ENCODE measurements around the gene SNTA1. TPM values are rescaled to one million over a fixed set of nuclear protein-coding genes. Genes with fewer than 3 reads are reported as not detected.
A peak's percentile ranks its signal among the peaks of the same experiment; 100 is the strongest.
"Not testable (repeated sequence)": the region's sequence is repeated elsewhere in the genome, so short reads cannot be mapped to it uniquely, and the experiment has no call there.

SNTA1 gene
- total and polyA plus RNA-seq, 10 donors = 2.4 to 8.7 (median 4.4) TPM

GRCh38 chr20:33399924-33400323 lies 43.6 kb downstream of the SNTA1 start:
- H3K9me3 ChIP-seq = no peaks in the 10 kb centered on the region
- H3K27me3 ChIP-seq (replicated peaks in 1 of 7) = no peaks in the 10 kb centered on the region
- H3K27ac ChIP-seq = peak overlapping the region in 3 of 8 donors; percentile 1 to 43 (median 19)
- intact Hi-C loops (cut with DNase I; ENCODE audit: low total_unique reads) = no loop called here
- H3K36me3 ChIP-seq = peaks cover 0 to 28% (median 13%) of the 10 kb centered on the region in 6 donors
- peak overlapping the region in 5 of 8 donors; percentile 79 to 98 (median 94) for H3K4me3 ChIP-seq
- H3K4me1 ChIP-seq = peaks cover 16 to 72% (median 43%) of the 10 kb centered on the region in 6 donors
- 48 to 77% (median 62%) methylated on average over 6 of the region's 6 CpGs for WGBS, 5 donors
- no peak for TF ChIP-seq CTCF (IDR thresholded peaks at IDR 0.05 in 8 of 11, conservative IDR thresholded peaks at IDR 0.05 in 3 of 11)
- no peak for TF ChIP-seq POLR2AphosphoS5 (IDR thresholded peaks at IDR 0.05)
- no peak for TF ChIP-seq POLR2A (IDR thresholded peaks at IDR 0.05)
- no peak for DNase-seq

- WGBS, 5 donors = 78 to 95% (median 89%) methylated on average over 4 of the region's 4 CpGs
- no peaks in the 10 kb centered on the region for H3K9me3 ChIP-seq
- DNase-seq = no peak
- H3K36me3 ChIP-seq = peaks cover 3 to 80% (median 61%) of the 10 kb centered on the region in 6 donors
- intact Hi-C loops (cut with DNase I; ENCODE audit: low total_unique reads) = no loop called here
- no peak for TF ChIP-seq CTCF (IDR thresholded peaks at IDR 0.05 in 8 of 11, conservative IDR thresholded peaks at IDR 0.05 in 3 of 11)
- TF ChIP-seq POLR2A (IDR thresholded peaks at IDR 0.05) = no peak
- no peak for TF ChIP-seq POLR2AphosphoS5 (IDR thresholded peaks at IDR 0.05)
- H3K4me1 ChIP-seq = peaks cover under 1 to 42% (median 17%) of the 10 kb centered on the region in 6 donors
- no peaks in the 10 kb centered on the region for H3K27me3 ChIP-seq (replicated peaks in 1 of 7)
- no peak overlapping the region for H3K4me3 ChIP-seq
- H3K27ac ChIP-seq = no peak overlapping the region
Measured at GRCh38 chr20:33394718-33395117, 48.8 kb downstream of the SNTA1 start.

GRCh38 chr20:33393609-33394008 lies 50.0 kb downstream of the SNTA1 start:
- 88 to 97% (median 96%) methylated on average over 4 of the region's 4 CpGs for WGBS, 5 donors
- Histone ChIP-seq H3K36me3 (peaks cover 3 to 91% (median 61%) of the 10 kb centered on the region in 6 donors), H3K4me3 (no peak overlapping the region), H3K27ac (no peak overlapping the region), H3K27me3 (replicated peaks in 1 of 7) (no peaks in the 10 kb centered on the region), H3K9me3 (no peaks in the 10 kb centered on the region), H3K4me1 (peaks cover 0 to 31% (median 7%) of the 10 kb centered on the region in 6 donors)
- intact Hi-C loops (cut with DNase I; ENCODE audit: low total_unique reads) = no loop called here
- DNase-seq = no peak
- TF ChIP-seq CTCF (IDR thresholded peaks at IDR 0.05 in 8 of 11, conservative IDR thresholded peaks at IDR 0.05 in 3 of 11) (no peak), POLR2A (IDR thresholded peaks at IDR 0.05) (no peak), POLR2AphosphoS5 (IDR thresholded peaks at IDR 0.05) (no peak)

DNA sequence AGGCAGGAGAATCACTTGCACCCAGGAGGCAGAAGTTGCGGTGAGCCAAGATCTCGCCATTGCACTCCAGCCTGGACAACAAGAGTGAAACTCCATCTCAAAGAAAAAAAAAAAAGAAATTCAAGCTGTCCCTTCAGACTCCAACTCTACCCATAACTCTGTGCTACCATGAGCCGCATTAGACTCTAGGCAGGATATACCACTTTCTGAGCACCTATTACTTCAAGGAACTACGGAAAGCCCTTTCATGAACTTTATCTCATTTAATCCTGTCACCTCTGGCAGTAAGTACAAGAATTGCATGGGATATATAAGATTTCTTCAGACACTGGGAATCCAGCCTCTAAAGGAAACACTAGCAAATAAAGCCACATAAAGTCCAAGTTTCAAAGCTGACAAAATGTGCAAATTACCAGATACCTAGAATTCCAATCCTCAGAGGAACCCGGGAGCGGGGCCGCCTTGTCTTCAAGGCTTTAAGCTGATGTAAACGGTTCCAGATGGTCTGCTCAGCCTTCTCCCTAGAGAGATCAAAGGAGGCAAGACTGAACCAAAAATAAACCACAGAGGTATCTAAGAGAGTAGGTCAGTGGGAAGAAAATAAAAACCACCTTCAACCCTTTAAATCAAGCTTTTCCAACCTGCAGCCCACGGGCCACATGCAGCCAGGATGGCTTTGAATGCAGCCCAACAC lies 51.7 kb downstream of the SNTA1 start:
- 79 to 88% (median 84%) methylated on average over 9 of the region's 9 CpGs for WGBS, 5 donors
- intact Hi-C loops (cut with DNase I; ENCODE audit: low total_unique reads) = no loop called here

DNA sequence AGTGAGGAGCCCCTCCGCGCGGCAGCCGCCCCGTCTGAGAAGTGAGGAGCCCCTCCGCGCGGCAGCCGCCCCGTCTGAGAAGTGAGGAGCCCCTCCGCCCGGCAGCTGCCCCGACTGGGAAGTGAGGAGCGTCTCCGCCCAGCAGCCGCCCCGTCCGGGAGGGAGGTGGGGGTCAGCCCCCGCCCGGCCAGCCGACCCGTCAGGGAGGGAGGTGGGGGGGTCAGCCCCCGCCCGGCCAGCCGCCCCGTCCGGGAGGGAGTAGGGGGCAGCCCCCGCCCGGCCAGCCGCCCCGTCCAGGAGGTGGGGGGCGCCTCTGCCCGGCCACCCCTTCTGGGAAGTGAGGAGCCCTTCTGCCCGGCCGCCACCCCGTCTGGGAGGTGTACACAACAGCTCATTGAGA lies 54.2 kb downstream of the SNTA1 start:
- intact Hi-C loops (cut with DNase I; ENCODE audit: low total_unique reads); H3K9me3 ChIP-seq; H3K27ac ChIP-seq; H3K27me3 ChIP-seq (replicated peaks in 1 of 7); H3K4me3 ChIP-seq; DNase-seq; H3K4me1 ChIP-seq: not testable (repeated sequence)
- WGBS, 5 donors = 90 to 100% (median 98%) methylated on average over 10 to 36 of the region's 36 CpGs
- H3K36me3 ChIP-seq = peaks cover 0 to 99% (median 78%) of the 10 kb centered on the region in 6 donors

More for the DNA sequence above, 51.7 kb downstream of the SNTA1 start:
- H3K36me3 ChIP-seq = peaks cover 3 to 99% (median 69%) of the 10 kb centered on the region in 6 donors
- TF ChIP-seq POLR2AphosphoS5 (IDR thresholded peaks at IDR 0.05) (no peak), CTCF (IDR thresholded peaks at IDR 0.05 in 8 of 11, conservative IDR thresholded peaks at IDR 0.05 in 3 of 11) (no peak), POLR2A (IDR thresholded peaks at IDR 0.05) (no peak)
- H3K4me3 ChIP-seq = no peak overlapping the region
- no peaks in the 10 kb centered on the region for H3K27me3 ChIP-seq (replicated peaks in 1 of 7)
- H3K27ac ChIP-seq = no peak overlapping the region
- DNase-seq = no peak
- H3K9me3 ChIP-seq = no peaks in the 10 kb centered on the region
- peaks cover 0 to 13% (median 0%) of the 10 kb centered on the region in 6 donors for H3K4me1 ChIP-seq

Measured in spleen (tissue), 11 donors.